22Rv1 (cell line): Measurements from ENCODE around the gene GBF1.

Source experiments
- H3K27ac ChIP-seq: fragments of 450-650 bp; 2 replicates; pipeline ENCODE4 v1.5.1; 2017
- ZFX ChIP-seq: fragments of 450-650 bp; IDR thresholded peaks from 2 replicates; pipeline ENCODE4 v1.6.1; 2017; ENCODE audit warnings: antibody characterized with exemption, borderline replicate concordance
- TF ChIP-seq, protein P1 (sequence below): fragments of 450-650 bp; IDR thresholded peaks from 2 replicates; pipeline ENCODE4 v1.5.1; 2017; ENCODE audit warnings: mild to moderate bottlenecking

The GBF1 gene

DNA sequence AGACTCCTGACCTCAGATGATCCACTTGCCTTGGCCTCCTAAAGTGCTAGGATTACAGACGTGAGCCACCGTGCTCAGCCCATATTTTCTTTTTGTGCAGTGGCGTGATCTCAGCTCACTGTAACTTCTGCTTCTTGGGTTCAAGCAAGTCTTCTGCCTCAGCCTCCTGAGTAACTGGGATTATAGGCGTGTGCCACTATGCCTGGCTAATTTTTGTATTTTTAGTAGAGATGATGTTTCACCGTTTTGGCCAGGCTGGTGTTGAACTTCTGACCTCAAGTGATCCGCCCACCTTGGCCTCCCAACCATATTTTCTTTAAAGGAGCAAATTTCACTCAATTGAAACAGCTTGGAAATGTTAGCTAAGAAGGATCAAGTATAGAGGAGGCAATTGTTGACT, 16.5 kb downstream of the GBF1 start:
- H3K27ac ChIP-seq: no peak overlapping the region
- no peak for TF ChIP-seq ZFX
- TF ChIP-seq, protein P1, sequence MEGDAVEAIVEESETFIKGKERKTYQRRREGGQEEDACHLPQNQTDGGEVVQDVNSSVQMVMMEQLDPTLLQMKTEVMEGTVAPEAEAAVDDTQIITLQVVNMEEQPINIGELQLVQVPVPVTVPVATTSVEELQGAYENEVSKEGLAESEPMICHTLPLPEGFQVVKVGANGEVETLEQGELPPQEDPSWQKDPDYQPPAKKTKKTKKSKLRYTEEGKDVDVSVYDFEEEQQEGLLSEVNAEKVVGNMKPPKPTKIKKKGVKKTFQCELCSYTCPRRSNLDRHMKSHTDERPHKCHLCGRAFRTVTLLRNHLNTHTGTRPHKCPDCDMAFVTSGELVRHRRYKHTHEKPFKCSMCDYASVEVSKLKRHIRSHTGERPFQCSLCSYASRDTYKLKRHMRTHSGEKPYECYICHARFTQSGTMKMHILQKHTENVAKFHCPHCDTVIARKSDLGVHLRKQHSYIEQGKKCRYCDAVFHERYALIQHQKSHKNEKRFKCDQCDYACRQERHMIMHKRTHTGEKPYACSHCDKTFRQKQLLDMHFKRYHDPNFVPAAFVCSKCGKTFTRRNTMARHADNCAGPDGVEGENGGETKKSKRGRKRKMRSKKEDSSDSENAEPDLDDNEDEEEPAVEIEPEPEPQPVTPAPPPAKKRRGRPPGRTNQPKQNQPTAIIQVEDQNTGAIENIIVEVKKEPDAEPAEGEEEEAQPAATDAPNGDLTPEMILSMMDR: no peak

DNA sequence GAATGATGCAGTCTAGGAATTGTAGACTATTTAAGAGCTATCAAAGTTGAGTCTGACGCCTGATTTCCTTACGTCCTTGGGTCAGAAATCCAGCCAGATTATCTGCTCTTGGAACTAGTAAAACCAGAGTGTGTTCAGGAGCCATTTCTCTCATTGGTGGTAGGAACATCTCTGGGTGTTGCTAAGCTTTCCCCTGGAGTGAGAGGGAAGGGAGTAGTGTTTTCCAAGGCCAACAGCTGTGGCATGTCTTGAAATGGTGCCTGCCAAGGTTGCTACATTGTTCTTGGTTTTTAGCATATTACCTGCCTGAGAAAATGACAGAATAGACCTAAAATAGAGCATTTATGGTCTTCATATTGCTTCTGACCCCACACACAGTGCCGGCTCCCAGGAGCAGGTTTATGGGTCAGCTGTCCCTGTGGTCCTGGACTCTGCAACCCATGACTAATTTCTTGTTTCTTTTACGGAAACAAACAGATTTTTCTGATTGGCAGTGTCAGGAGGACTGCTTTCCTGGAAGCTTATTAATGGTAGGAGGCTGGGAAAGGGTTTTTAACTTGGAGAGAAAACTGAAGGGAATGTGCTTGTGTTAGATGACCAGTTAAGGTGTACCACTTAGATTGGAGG, 17.5 kb downstream of the GBF1 start:
- no peak overlapping the region for H3K27ac ChIP-seq

DNA sequence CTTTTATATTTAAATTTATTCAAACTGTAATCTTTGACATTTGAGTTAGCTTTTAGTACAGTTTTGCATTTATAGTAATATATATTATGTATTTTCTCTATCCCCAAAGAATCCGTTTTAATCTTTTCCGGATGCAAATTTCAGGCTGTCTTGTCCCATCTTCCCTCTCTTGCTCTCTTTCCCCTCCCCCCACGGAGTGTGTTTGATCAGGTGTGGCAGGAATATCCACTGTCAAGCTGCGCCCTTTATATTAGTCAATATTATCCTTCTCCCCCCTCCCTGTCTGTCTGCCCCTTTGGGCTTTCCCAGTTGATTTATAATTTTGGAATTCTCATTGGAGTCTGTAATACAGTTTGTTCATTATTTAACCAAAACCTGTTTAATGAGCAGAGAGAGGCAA, 19.0 kb downstream of the GBF1 start:
- no peak overlapping the region for H3K27ac ChIP-seq
- TF ChIP-seq, protein P1: no peak
- no peak for TF ChIP-seq ZFX

More for the DNA sequence above, 17.5 kb downstream of the GBF1 start:
- TF ChIP-seq ZFX: no peak
- TF ChIP-seq, protein P1: no peak

DNA sequence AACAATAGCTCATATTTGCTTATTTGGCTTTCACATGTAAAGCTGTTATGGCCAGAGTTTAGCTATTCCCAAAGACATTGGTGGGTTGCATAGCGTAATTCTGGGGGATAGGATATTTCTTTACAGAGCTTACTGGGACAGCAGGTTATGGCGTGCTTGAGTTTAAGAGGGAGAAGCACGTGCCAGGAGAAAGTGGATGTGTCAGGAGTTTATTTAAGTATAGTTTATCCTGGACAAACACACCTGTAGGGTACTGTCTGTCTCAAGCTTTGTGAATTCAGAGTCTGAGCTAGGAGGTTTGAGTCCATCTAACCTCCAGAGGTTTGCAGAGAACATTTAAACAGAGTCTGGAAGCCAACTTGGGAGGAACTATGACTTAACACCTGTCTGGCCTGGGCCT, 21.3 kb downstream of the GBF1 start:
- TF ChIP-seq, protein P1: no peak
- TF ChIP-seq ZFX: no peak
- H3K27ac ChIP-seq: no peak overlapping the region

DNA sequence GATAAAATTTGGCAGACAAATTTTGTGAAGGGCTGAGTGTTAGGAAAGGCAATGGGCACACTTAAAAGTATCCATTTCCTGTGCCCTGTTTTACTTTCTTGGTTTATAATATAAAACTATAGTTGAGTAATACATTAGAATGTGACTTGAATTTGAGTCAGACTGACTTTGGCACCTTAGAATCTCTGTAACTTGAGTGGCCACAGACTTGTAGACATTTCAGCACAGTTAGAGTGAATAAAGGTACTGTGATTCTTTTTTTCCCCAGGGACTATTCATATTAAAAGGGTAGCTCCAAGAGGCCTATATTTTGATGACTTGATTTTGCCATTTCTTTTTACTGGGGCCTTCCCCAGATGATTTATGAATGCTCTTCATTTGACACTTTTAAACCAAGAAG, 22.4 kb downstream of the GBF1 start:
- no peak overlapping the region for H3K27ac ChIP-seq

DNA sequence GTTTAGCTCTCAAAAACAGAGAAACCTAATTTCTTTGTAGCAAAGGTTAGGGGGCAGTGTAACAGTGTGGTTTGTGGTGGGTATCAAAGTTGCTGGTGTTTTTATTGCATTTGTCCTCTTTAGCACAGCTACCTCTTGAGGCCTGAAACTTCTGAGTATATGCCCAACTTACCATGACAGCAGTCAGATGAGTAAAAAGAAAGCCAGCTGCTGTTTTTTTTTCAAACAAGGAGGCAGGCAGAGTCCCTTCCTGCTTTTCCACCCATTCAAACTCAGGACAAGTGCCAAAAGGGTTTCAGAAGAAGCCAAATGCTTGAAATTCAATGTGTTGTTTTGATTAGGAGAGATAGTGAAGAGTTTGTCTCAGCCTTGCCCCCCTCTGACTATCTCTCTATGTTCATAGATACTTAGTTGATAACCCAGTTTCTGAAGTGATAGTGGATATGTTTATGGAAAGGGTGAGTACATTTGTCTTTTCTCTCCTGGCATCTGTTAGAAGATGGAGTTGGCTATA, 23.1 kb downstream of the GBF1 start:
- H3K27ac ChIP-seq: 0 out of 2 replicates have a peak overlapping the region, but pooled peaks have one; percentile 6
- TF ChIP-seq, protein P1: no peak
- TF ChIP-seq ZFX: no peak

More for the DNA sequence above, 22.4 kb downstream of the GBF1 start:
- TF ChIP-seq, protein P1: no peak
- no peak for TF ChIP-seq ZFX

DNA sequence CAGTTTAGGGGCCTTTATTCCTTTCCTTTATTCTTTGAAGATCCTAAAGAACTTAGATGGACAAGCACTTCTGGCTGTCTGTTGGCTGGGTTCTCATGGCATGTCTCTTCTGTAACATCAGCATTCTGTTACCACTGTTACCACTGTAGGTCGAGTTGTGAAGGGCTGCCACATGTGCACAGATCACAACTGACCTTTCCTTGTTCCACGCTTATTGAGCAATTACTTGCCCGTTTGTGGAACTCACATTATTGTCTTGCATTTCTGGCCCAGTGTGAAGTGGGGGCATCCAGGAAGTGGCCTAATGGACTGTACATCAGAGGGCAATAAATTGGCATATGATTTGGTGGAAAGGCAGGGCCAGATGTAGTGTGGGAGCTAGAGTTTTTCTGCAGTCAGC, 23.7 kb downstream of the GBF1 start:
- TF ChIP-seq ZFX: no peak
- TF ChIP-seq, protein P1: no peak
- 0 out of 2 replicates have a peak overlapping the region, but pooled peaks have one; percentile 6 for H3K27ac ChIP-seq
